H1 (cell line): ENCODE data around the gene MKLN1. TPM values are rescaled to one million over a fixed set of nuclear protein-coding genes. Genes with fewer than 3 reads are reported as not detected.
A peak's percentile ranks its signal among the peaks of the same experiment; 100 is the strongest.

Experiments
- CTCF ChIA-PET: fragments of 300-600 bp; sonication (Branson Sonifier 250); formaldehyde crosslinking; loops from one replicate; lab custom pipeline; 2021; ENCODE audit not compliant: partially characterized antibody; lab: Charles Lee
- POLR2A ChIA-PET: fragments of 300-600 bp; sonication (Branson Sonifier 250); formaldehyde crosslinking; loops from one replicate; lab custom pipeline; 2021; ENCODE audit warnings: inconsistent platforms; ENCODE audit not compliant: partially characterized antibody; lab: Charles Lee
- DNase-seq, 2 experiments: peaks; one replicate each; pipeline versions ENCODE4 v3.0.0 to v3.0.0-alpha.2; 2010 to 2022; ENCODE audit warnings: low spot score in 2 of 2, low read depth in 1 of 2, mixed read lengths in 1 of 2
- FAIRE-seq: peaks from 2 replicates; lab custom pipeline; 2011; peaks lifted over from hg19 to GRCh38; lab: Jason Lieb, UNC
- H2AFZ ChIP-seq: 2 replicates; pipeline ENCODE4 v1.8.1; 2012; ENCODE audit warnings: low read length, inconsistent platforms
- H2AK5ac ChIP-seq: 2 replicates; pipeline ENCODE4 v1.6.1; 2013; ENCODE audit warnings: low read depth, low read length
- H2BK120ac ChIP-seq: replicated peaks from 2 replicates; pipeline ENCODE3; 2013; ENCODE audit warnings: low read depth, low read length, inconsistent platforms
- H2BK12ac ChIP-seq: 2 replicates; pipeline ENCODE4 v1.6.1; 2013; ENCODE audit warnings: low read depth, low read length
- H2BK15ac ChIP-seq: 2 replicates; pipeline ENCODE4 v1.6.1; 2013; ENCODE audit warnings: low read length
- H2BK20ac ChIP-seq: 2 replicates; pipeline ENCODE4 v1.6.1; 2013; ENCODE audit warnings: low read length
- H2BK5ac ChIP-seq: 2 replicates; pipeline ENCODE4 v1.6.1; 2013; ENCODE audit warnings: low read depth, low read length
- H3K14ac ChIP-seq: 2 replicates; pipeline ENCODE4 v1.6.1; 2013; ENCODE audit warnings: inconsistent platforms; ENCODE audit not compliant: insufficient read length
- H3K18ac ChIP-seq: 2 replicates; pipeline ENCODE4 v1.6.1; 2013; ENCODE audit warnings: low read length; ENCODE audit errors: extremely low read depth
- H3K23ac ChIP-seq: 2 replicates; pipeline ENCODE4 v1.6.1; 2013; ENCODE audit warnings: inconsistent platforms; ENCODE audit not compliant: insufficient read length
- H3K23me2 ChIP-seq: 2 replicates; pipeline ENCODE4 v1.6.1; 2013; ENCODE audit warnings: low read depth, low read length
- H3K27ac ChIP-seq: 2 replicates; pipeline ENCODE4 v1.6.1; 2011; ENCODE audit warnings: low read depth, low read length, inconsistent platforms
- H3K27me3 ChIP-seq, 4 experiments: replicated peaks in 1 of 4; 1 replicate in 1 of 4; 2 replicates in 3 of 4; pipeline versions ENCODE4 v1.6.1 to v1.8.1; 2011 to 2013; ENCODE audit warnings: low read length in 3 of 4, mild to moderate bottlenecking in 3 of 4, inconsistent platforms in 2 of 4, mixed read lengths in 2 of 4, moderate library complexity in 1 of 4; ENCODE audit not compliant: control insufficient read depth in 3 of 4, insufficient read depth in 3 of 4; ENCODE audit errors: extremely low read depth in 1 of 4
- H3K36me3 ChIP-seq, 4 experiments: 2 replicates each; pipeline versions ENCODE4 v1.6.1 to v1.8.1; 2011 to 2013; ENCODE audit warnings: mild to moderate bottlenecking in 4 of 4, low read length in 3 of 4, moderate library complexity in 2 of 4, control low read depth in 1 of 4, inconsistent platforms in 1 of 4; ENCODE audit not compliant: insufficient read depth in 4 of 4, control insufficient read depth in 2 of 4
- H3K4ac ChIP-seq: replicated peaks from 2 replicates; pipeline ENCODE3; 2013; ENCODE audit warnings: low read length, low read depth, mixed read lengths, inconsistent platforms; ENCODE audit not compliant: insufficient read length
- H3K4me1 ChIP-seq, 4 experiments: replicated peaks in 1 of 4; 1 replicate in 1 of 4; 2 replicates in 3 of 4; pipeline versions ENCODE4 v1.6.1 to v1.8.1; 2011 to 2013; ENCODE audit warnings: low read length in 3 of 4, inconsistent platforms in 2 of 4, mixed read lengths in 1 of 4; ENCODE audit not compliant: insufficient read depth in 4 of 4, control insufficient read depth in 3 of 4
- H3K4me2 ChIP-seq, 2 experiments: 2 replicates each; pipeline versions ENCODE4 v1.6.1 to v1.8.1; 2011 to 2013; ENCODE audit warnings: low read depth in 2 of 2, low read length in 2 of 2, control low read depth in 1 of 2, inconsistent platforms in 1 of 2, mild to moderate bottlenecking in 1 of 2; ENCODE audit not compliant: insufficient read depth in 1 of 2
- H3K4me3 ChIP-seq, 4 experiments: fragments of 200-600, 300-600 bp in 1 of 4; sonication (generic), shearing (Covaris generic), sonication (Bioruptor Twin) in 1 of 4; 2 replicates each; pipeline versions ENCODE4 v1.5.1 to v1.8.1; 2011 to 2016; ENCODE audit warnings: low read length in 4 of 4, low read depth in 3 of 4, control low read depth in 2 of 4, inconsistent platforms in 2 of 4, mild to moderate bottlenecking in 2 of 4, mixed read lengths in 1 of 4, moderate library complexity in 1 of 4; ENCODE audit not compliant: insufficient read depth in 2 of 4; ENCODE audit errors: extremely low read depth in 1 of 4
- H3K56ac ChIP-seq: replicated peaks from 2 replicates; pipeline ENCODE3; 2013; ENCODE audit warnings: low read depth, mild to moderate bottlenecking, mixed read lengths, low read length, inconsistent platforms; ENCODE audit not compliant: insufficient read length
- H3K79me1 ChIP-seq: 2 replicates; pipeline ENCODE4 v1.6.1; 2013; ENCODE audit warnings: low read depth, low read length, control low read depth
- H3K79me2 ChIP-seq, 2 experiments: 2 replicates each; pipeline versions ENCODE4 v1.6.1 to v1.8.1; 2012 to 2013; ENCODE audit warnings: low read length in 2 of 2, mild to moderate bottlenecking in 2 of 2, inconsistent platforms in 1 of 2; ENCODE audit not compliant: insufficient read depth in 2 of 2, control insufficient read depth in 1 of 2
- H3K9ac ChIP-seq, 4 experiments: replicated peaks in 1 of 4; 1 replicate in 1 of 4; 2 replicates in 3 of 4; pipeline versions ENCODE4 v1.6.1 to v1.8.1; 2011 to 2013; ENCODE audit warnings: low read depth in 3 of 4, low read length in 3 of 4, control low read depth in 2 of 4, mild to moderate bottlenecking in 2 of 4, moderate library complexity in 2 of 4, inconsistent platforms in 1 of 4; ENCODE audit errors: extremely low read depth in 1 of 4
- H3K9me3 ChIP-seq, 2 experiments: 2 replicates each; pipeline versions ENCODE4 v1.6.1 to v1.8.1; 2012 to 2013; ENCODE audit warnings: mild to moderate bottlenecking in 2 of 2, moderate library complexity in 2 of 2, control low read depth in 1 of 2, inconsistent platforms in 1 of 2, low read depth in 1 of 2, low read length in 1 of 2, mixed read lengths in 1 of 2; ENCODE audit not compliant: insufficient read depth in 2 of 2
- H4K20me1 ChIP-seq, 2 experiments: replicated peaks in 1 of 2; 2 replicates each; pipeline versions ENCODE3 to v1.8.1; 2011 to 2013; ENCODE audit warnings: inconsistent platforms in 2 of 2, low read length in 2 of 2, mild to moderate bottlenecking in 1 of 2; ENCODE audit not compliant: insufficient read depth in 2 of 2, control insufficient read depth in 1 of 2
- H4K5ac ChIP-seq: 2 replicates; pipeline ENCODE4 v1.6.1; 2013; ENCODE audit warnings: low read length, low read depth, mixed read lengths, inconsistent platforms; ENCODE audit not compliant: insufficient read length
- H4K8ac ChIP-seq: 2 replicates; pipeline ENCODE4 v1.8.0; 2013; ENCODE audit warnings: mild to moderate bottlenecking, moderate library complexity, low read length, inconsistent platforms; ENCODE audit not compliant: insufficient read depth; ENCODE audit errors: extremely low read depth
- H4K91ac ChIP-seq: replicated peaks from 2 replicates; pipeline ENCODE3; 2013; ENCODE audit warnings: low read length, mixed read lengths, inconsistent platforms; ENCODE audit not compliant: insufficient read length
- NANOG ChIP-seq: IDR thresholded peaks from 2 replicates; pipeline ENCODE4 v1.6.1; 2011; ENCODE audit warnings: low read length, low read depth, mild to moderate bottlenecking, inconsistent platforms; ENCODE audit not compliant: insufficient read depth, poor library complexity, severe bottlenecking
- POLR2A ChIP-seq, 2 experiments: IDR thresholded peaks; 1 replicate in 1 of 2; 2 replicates in 1 of 2; pipeline ENCODE4 v1.6.1; 2011; ENCODE audit warnings: low read depth in 2 of 2, low read length in 2 of 2, mild to moderate bottlenecking in 2 of 2; ENCODE audit errors: control extremely low read depth in 1 of 2
- POLR2AphosphoS5 ChIP-seq: IDR thresholded peaks from 2 replicates; pipeline ENCODE4 v1.6.1; 2011; ENCODE audit warnings: low read depth, low read length
- RNF2 ChIP-seq: fragments of 200-900, 300-1000 bp; sonication (generic); IDR thresholded peaks from 2 replicates; pipeline ENCODE4 v1.7.1; 2016; ENCODE audit warnings: borderline replicate concordance, low read depth, mild to moderate bottlenecking, antibody characterized with exemption, low read length; ENCODE audit not compliant: poor library complexity, severe bottlenecking; ENCODE audit errors: missing control alignments
- SRF ChIP-seq: IDR thresholded peaks from 2 replicates; pipeline ENCODE4 v1.6.1; 2011; ENCODE audit warnings: mild to moderate bottlenecking, low read depth, low read length, moderate library complexity
- WGBS, 2 experiments: shearing (Covaris generic) in 1 of 2; methylation state at CpG; one replicate each; pipeline versions ENCODE4 v1.1.6 to v1.1.7; 2013 to 2015; ENCODE audit warnings: low lambda C conversion rate in 2 of 2, mixed read lengths in 2 of 2, inconsistent platforms in 1 of 2, low coverage in 1 of 2, missing lambda C conversion rate in 1 of 2; ENCODE audit not compliant: insufficient replicate concordance in 2 of 2, insufficient coverage in 1 of 2, insufficient read length in 1 of 2; ENCODE audit errors: extremely low coverage in 1 of 2, missing lambda C conversion rate in 1 of 2; 5-methylcytosine and 5-hydroxymethylcytosine counted together
- polyA plus RNA-seq, 7 experiments: library from polyadenylated mRNA; depleted of rRNA in 3 of 7; stranded (reverse) in 5 of 7; unstranded in 2 of 7; fragments of >200 nt in 5 of 7; fragments of 200-250 nt in 2 of 7; gene quantifications; 1 replicate in 5 of 7; 2 replicates in 1 of 7; 4 replicates in 1 of 7; pipeline versions ENCODE4 v1.2.1 to v1.2.3, GENCODE V29; 2011 to 2013; ENCODE audit warnings: missing spikeins in 2 of 7, mixed read lengths in 2 of 7
- total RNA-seq: library from RNA; stranded (reverse); fragmentation: NEBNext Ultra II Directional; extraction: Animal tissue kit (Norgen Biotek cat#: 25700); gene quantifications from 2 replicates; pipeline ENCODE4 v1.2.1, GENCODE V29; 2021
- TF ChIP-seq, protein P1 (sequence below): IDR thresholded peaks from 2 replicates; pipeline ENCODE4 v1.6.1; 2012; ENCODE audit warnings: inconsistent platforms
- TF ChIP-seq, protein P2 (sequence below): IDR thresholded peaks from 2 replicates; pipeline ENCODE4 v1.6.1; 2012; ENCODE audit warnings: inconsistent platforms

MKLN1 gene
- total and polyA plus RNA-seq, 2 of the 8 experiments (the other 6 are each of a cell fraction or from before 2014, with no cell fraction given) = 22.3 to 50.9 TPM

DNA sequence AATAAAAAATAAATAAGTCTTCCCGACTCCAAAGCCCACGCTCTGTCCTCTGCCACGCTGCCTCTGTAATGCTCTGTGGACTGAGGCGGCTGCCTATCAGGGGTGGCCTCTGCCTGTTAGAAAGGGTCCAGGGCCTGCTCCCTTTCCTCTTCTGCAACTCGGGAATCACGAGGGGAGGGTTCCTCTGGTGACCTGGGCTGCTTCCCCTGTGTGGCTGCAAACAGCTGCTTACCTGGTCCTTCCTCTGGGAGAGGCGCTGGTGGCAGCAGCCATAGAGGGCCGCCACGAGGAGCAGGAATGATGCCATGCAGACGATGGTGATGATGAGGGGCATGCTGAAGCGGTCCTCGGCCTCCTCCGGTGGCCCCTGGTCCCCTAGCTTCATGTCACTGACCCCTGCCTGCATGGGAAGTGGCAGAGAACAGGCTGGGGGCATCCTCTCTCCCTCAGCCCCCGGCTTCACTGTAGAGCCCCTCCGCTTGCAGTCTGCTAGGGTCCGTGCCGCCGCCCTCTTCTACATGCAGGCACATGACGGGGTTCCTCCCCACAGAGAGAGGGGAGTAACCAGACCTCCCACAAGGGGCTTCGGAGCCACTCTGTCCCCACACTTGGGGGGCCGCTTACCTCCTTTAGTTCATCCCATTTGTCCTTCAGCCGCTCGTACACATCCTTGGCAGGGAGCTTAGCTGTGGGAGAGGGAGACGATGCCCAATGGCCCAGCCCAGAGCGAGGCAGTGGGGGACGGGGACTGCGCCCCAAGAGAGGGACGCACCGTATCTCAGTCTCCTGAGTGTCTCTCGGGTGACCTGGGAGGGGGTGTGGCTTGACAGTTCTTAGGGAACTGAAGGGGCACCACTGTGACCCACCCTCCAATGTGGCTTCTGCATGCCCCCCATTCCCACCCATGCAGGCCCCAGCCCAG is 178.2 kb downstream of the MKLN1 start:
- H3K79me2 ChIP-seq = peaks cover 0 to 40% of the 10 kb centered on the region in 2 experiments; a peak in 2 of 4 replicates
- no peak overlapping the region for H3K4ac ChIP-seq
- no peak overlapping the region for H2BK20ac ChIP-seq
- no peak overlapping the region for H3K9ac ChIP-seq
- no peak overlapping the region for H2BK120ac ChIP-seq
- H3K23me2 ChIP-seq = no peaks in the 10 kb centered on the region
- H3K14ac ChIP-seq = no peak overlapping the region
- H2AFZ ChIP-seq = no peak overlapping the region
- H4K91ac ChIP-seq = no peak overlapping the region
- peaks cover 33 to 39% of the 10 kb centered on the region in 2 experiments for H4K20me1 ChIP-seq
- no peak overlapping the region for H4K5ac ChIP-seq
- FAIRE-seq (no peak), DNase-seq (no peak)
- CTCF ChIA-PET = interaction anchor here (0.7 to 7.6 kb wide), 11 partner anchors 8 to 592 kb away, joined by 3 to 73 read pairs (median 7); no protein-coding TSS in a partner anchor
- 91% methylated on average over 30 of the region's 30 CpGs; no CpG with 5 or more reads in 1 of the 2 experiments for WGBS, 2 experiments
- H3K9me3 ChIP-seq = no peaks in the 10 kb centered on the region
- no peak overlapping the region for H3K23ac ChIP-seq
- no peak overlapping the region for H3K4me3 ChIP-seq
- H2BK15ac ChIP-seq = no peak overlapping the region
- peaks cover 0 to 7% (median 3%) of the 10 kb centered on the region in 4 experiments; a peak in 4 of 7 replicates for H3K4me1 ChIP-seq
- POLR2A ChIA-PET = interaction anchor here (1.4 to 2.3 kb wide), 2 partner anchors 9 kb away, joined by 7 read pairs; no protein-coding TSS in a partner anchor
- H2BK5ac ChIP-seq = no peak overlapping the region; the same call in 1 of the 2 replicates
- no peak overlapping the region for H3K18ac ChIP-seq
- H3K4me2 ChIP-seq = no peak overlapping the region
- H3K27me3 ChIP-seq = no peaks in the 10 kb centered on the region
- H3K79me1 ChIP-seq = peaks cover 4% of the 10 kb centered on the region
- TF ChIP-seq SRF = no peak
- TF ChIP-seq POLR2AphosphoS5 = peak; percentile 70; the same call in 1 of the 2 replicates
- TF ChIP-seq RNF2 = no peak
- TF ChIP-seq, protein P1, sequence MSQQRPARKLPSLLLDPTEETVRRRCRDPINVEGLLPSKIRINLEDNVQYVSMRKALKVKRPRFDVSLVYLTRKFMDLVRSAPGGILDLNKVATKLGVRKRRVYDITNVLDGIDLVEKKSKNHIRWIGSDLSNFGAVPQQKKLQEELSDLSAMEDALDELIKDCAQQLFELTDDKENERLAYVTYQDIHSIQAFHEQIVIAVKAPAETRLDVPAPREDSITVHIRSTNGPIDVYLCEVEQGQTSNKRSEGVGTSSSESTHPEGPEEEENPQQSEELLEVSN = no peak
- no peak for TF ChIP-seq NANOG
- peak; percentile 26 to 41; a peak in 2 of 3 replicates for TF ChIP-seq POLR2A (IDR thresholded peaks at IDR 0.05; ENCODE audit: control extremely low read depth in 1 of 2, low read depth in 2 of 2, low read length in 2 of 2)
- TF ChIP-seq, protein P2, sequence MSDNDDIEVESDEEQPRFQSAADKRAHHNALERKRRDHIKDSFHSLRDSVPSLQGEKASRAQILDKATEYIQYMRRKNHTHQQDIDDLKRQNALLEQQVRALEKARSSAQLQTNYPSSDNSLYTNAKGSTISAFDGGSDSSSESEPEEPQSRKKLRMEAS = no peak
- no peak overlapping the region for H3K56ac ChIP-seq
- peak overlapping the region; percentile 69 for H4K8ac ChIP-seq
- H3K27ac ChIP-seq = no peak overlapping the region
- H2AK5ac ChIP-seq = no peak overlapping the region
- H2BK12ac ChIP-seq = no peak overlapping the region
- peaks cover 80 to 98% (median 94%) of the 10 kb centered on the region in 4 experiments for H3K36me3 ChIP-seq
